ENCODE measurements around the gene GRIN2B. TPM values are rescaled to one million over a fixed set of nuclear protein-coding genes. Genes with fewer than 3 reads are reported as not detected.

The GRIN2B gene
- polyA plus RNA-seq, 1 donor (not counting 4 experiments of a cell fraction or from before 2014, with no cell fraction given): not detected

- FAIRE-seq: no peak
- H3K27ac ChIP-seq (ENCODE audit: control insufficient read depth, insufficient read depth, low read length): no peak overlapping the region
- dilution Hi-C loops (cut with MboI; ENCODE audit: extremely low pct_ligation_motif_present, low sequenced_read_pairs): no loop called here
- H2AFZ ChIP-seq (ENCODE audit: control insufficient read depth, low read length): no peak overlapping the region
- DNase-seq (ENCODE audit: low read depth, low spot score): no peak
- H3K9me1 ChIP-seq (ENCODE audit: control insufficient read depth, extremely low read depth, insufficient read depth, low read length): no peaks in the 10 kb centered on the region
- no peaks in the 10 kb centered on the region for H3K4me1 ChIP-seq (ENCODE audit: control insufficient read depth, extremely low read depth, insufficient read depth, low read length)
- H3K4me3 ChIP-seq (ENCODE audit: control insufficient read depth in 2 of 3, extremely low read depth in 1 of 3, insufficient read depth in 2 of 3, low read depth in 1 of 3, low read length in 3 of 3): no peak overlapping the region
- H4K20me1 ChIP-seq (ENCODE audit: control insufficient read depth, extremely low read depth, insufficient read depth, low read length): no peaks in the 10 kb centered on the region
- H3K9ac ChIP-seq (ENCODE audit: control insufficient read depth, extremely low read depth, insufficient read depth, low read length): no peak overlapping the region
- H3K27me3 ChIP-seq (ENCODE audit: control insufficient read depth, extremely low read depth, insufficient read depth, low read length): no peaks in the 10 kb centered on the region
- H3K9me3 ChIP-seq (ENCODE audit: control insufficient read depth, low read depth, low read length): no peaks in the 10 kb centered on the region
- no peak overlapping the region for H3K4me2 ChIP-seq (ENCODE audit: control insufficient read depth, extremely low read depth, insufficient read depth, low read depth, low read length)
- TF ChIP-seq EZH2 (IDR thresholded peaks at IDR 0.05; ENCODE audit: low read length): no peak
- no peak for TF ChIP-seq CTCF (optimal IDR thresholded peaks at IDR 0.05 in 1 of 3, IDR thresholded peaks at IDR 0.05 in 1 of 3, conservative IDR thresholded peaks at IDR 0.05 in 1 of 3; ENCODE audit: extremely low read depth in 1 of 3, insufficient read depth in 2 of 3, low read length in 3 of 3)
- no peaks in the 10 kb centered on the region for H3K79me2 ChIP-seq (ENCODE audit: control insufficient read depth, insufficient read depth, low read length)
- H3K36me3 ChIP-seq (ENCODE audit: control insufficient read depth in 2 of 2, extremely low read depth in 1 of 2, insufficient read depth in 2 of 2, low read length in 2 of 2): no peaks in the 10 kb centered on the region
Observed at GRCh38 chr12:13992585-13992984, 11.2 kb upstream of the GRIN2B start.

GRCh38 chr12:13992106-13992505, 10.7 kb upstream of the GRIN2B start:
- dilution Hi-C loops (cut with MboI; ENCODE audit: extremely low pct_ligation_motif_present, low sequenced_read_pairs): no loop called here
- Histone ChIP-seq H3K79me2 (ENCODE audit: control insufficient read depth, insufficient read depth, low read length) (no peaks in the 10 kb centered on the region), H3K9me3 (ENCODE audit: control insufficient read depth, low read depth, low read length) (no peaks in the 10 kb centered on the region), H4K20me1 (ENCODE audit: control insufficient read depth, extremely low read depth, insufficient read depth, low read length) (no peaks in the 10 kb centered on the region), H3K27me3 (ENCODE audit: control insufficient read depth, extremely low read depth, insufficient read depth, low read length) (no peaks in the 10 kb centered on the region), H3K9me1 (ENCODE audit: control insufficient read depth, extremely low read depth, insufficient read depth, low read length) (no peaks in the 10 kb centered on the region), H2AFZ (ENCODE audit: control insufficient read depth, low read length) (no peak overlapping the region), H3K4me3 (ENCODE audit: control insufficient read depth in 2 of 3, extremely low read depth in 1 of 3, insufficient read depth in 2 of 3, low read depth in 1 of 3, low read length in 3 of 3) (no peak overlapping the region), H3K36me3 (ENCODE audit: control insufficient read depth in 2 of 2, extremely low read depth in 1 of 2, insufficient read depth in 2 of 2, low read length in 2 of 2) (no peaks in the 10 kb centered on the region), H3K4me1 (ENCODE audit: control insufficient read depth, extremely low read depth, insufficient read depth, low read length) (no peaks in the 10 kb centered on the region), H3K4me2 (ENCODE audit: control insufficient read depth, extremely low read depth, insufficient read depth, low read depth, low read length) (no peak overlapping the region), H3K27ac (ENCODE audit: control insufficient read depth, insufficient read depth, low read length) (no peak overlapping the region), H3K9ac (ENCODE audit: control insufficient read depth, extremely low read depth, insufficient read depth, low read length) (no peak overlapping the region)
- DNase-seq (ENCODE audit: low read depth, low spot score) (no peak), FAIRE-seq (no peak)
- TF ChIP-seq CTCF (optimal IDR thresholded peaks at IDR 0.05 in 1 of 3, IDR thresholded peaks at IDR 0.05 in 1 of 3, conservative IDR thresholded peaks at IDR 0.05 in 1 of 3; ENCODE audit: extremely low read depth in 1 of 3, insufficient read depth in 2 of 3, low read length in 3 of 3) (no peak), EZH2 (IDR thresholded peaks at IDR 0.05; ENCODE audit: low read length) (no peak)
